MG63 (cell line): Measurements from ENCODE around the gene PLAAT3. TPM values are rescaled to one million over a fixed set of nuclear protein-coding genes. Genes with fewer than 3 reads are reported as not detected.
"Not testable (repeated sequence)": the region's sequence is repeated elsewhere in the genome, so short reads cannot be mapped to it uniquely, and the experiment has no call there.

Source experiments
- DNase-seq: peaks from one replicate; pipeline ENCODE4 v3.0.0-alpha.2; 2020
- H3K27me3 ChIP-seq: fragments of 250-450 bp; sonication (Bioruptor Pico); 2 replicates; pipeline ENCODE4 v1.5.1; 2020; ENCODE audit warnings: mild to moderate bottlenecking, moderate library complexity
- H3K36me3 ChIP-seq: fragments of 250-450 bp; sonication (Bioruptor Pico); 2 replicates; pipeline ENCODE4 v1.5.1; 2020; ENCODE audit warnings: mild to moderate bottlenecking, moderate library complexity
- H3K4me3 ChIP-seq: fragments of 250-450 bp; sonication (Bioruptor Pico); 2 replicates; pipeline ENCODE4 v1.5.1; 2020; ENCODE audit warnings: mild to moderate bottlenecking, moderate library complexity
- H3K9me3 ChIP-seq: fragments of 250-450 bp; sonication (Bioruptor Pico); 2 replicates; pipeline ENCODE4 v1.5.1; 2020; ENCODE audit warnings: mild to moderate bottlenecking, moderate library complexity
- total RNA-seq: library from RNA; depleted of rRNA; stranded (reverse); fragments of >200 nt; shearing (Covaris generic); gene quantifications from 2 replicates; pipeline ENCODE4 v1.2.3, GENCODE V29; 2014; ENCODE audit warnings: low replicate concordance; rRNA removed

The PLAAT3 gene
- 13.6 and 28.8 TPM in 2 replicates for total RNA-seq

- Histone ChIP-seq H3K4me3 (peak within 1 kb of the TSS; percentile 64), H3K9me3 (no peaks in the 10 kb centered on the region), H3K27me3 (no peaks in the 10 kb centered on the region), H3K36me3 (no peaks in the 10 kb centered on the region)
- peak; percentile 77 for DNase-seq
Measured at GRCh38 chr11:63614136-63614671, at the start of gene PLAAT3. TSS of gene PLAAT3 (minus strand) at chr11:63614433. CDS start at chr11:63614014, 419 bp downstream.

- peaks cover 30% of the 10 kb centered on the region for H3K36me3 ChIP-seq
- no peaks in the 10 kb centered on the region for H3K27me3 ChIP-seq
- H3K9me3 ChIP-seq, result no peaks in the 10 kb centered on the region
- DNase-seq, result peak; percentile 70
- H3K4me3 ChIP-seq, result no peak overlapping the region
Measured at GRCh38 chr11:63663809-63664208, 49.6 kb upstream of the PLAAT3 start.

- H3K4me3 ChIP-seq, result no peak overlapping the region
- peaks cover 46% of the 10 kb centered on the region for H3K36me3 ChIP-seq
- no peaks in the 10 kb centered on the region for H3K9me3 ChIP-seq
- no peak for DNase-seq
- no peaks in the 10 kb centered on the region for H3K27me3 ChIP-seq
Measured at GRCh38 chr11:63660972-63661371, 46.7 kb upstream of the PLAAT3 start.

- H3K36me3 ChIP-seq, result peaks cover 64% of the 10 kb centered on the region
Measured at GRCh38 chr11:63652671-63653070, 38.4 kb upstream of the PLAAT3 start.

GRCh38 chr11:63643205-63643604, 29.0 kb upstream of the PLAAT3 start:
- Histone ChIP-seq H3K36me3 (peaks cover 89% of the 10 kb centered on the region), H3K9me3 (no peaks in the 10 kb centered on the region), H3K4me3 (no peak overlapping the region), H3K27me3 (no peaks in the 10 kb centered on the region)
- no peak for DNase-seq

More at GRCh38 chr11:63652671-63653070, 38.4 kb upstream of the PLAAT3 start:
- H3K4me3 ChIP-seq, result no peak overlapping the region
- H3K27me3 ChIP-seq, result no peaks in the 10 kb centered on the region
- DNase-seq, result no peak
- no peaks in the 10 kb centered on the region for H3K9me3 ChIP-seq

GRCh38 chr11:63641727-63642126, 27.5 kb upstream of the PLAAT3 start:
- H3K36me3 ChIP-seq, result peaks cover 84% of the 10 kb centered on the region
- H3K9me3 ChIP-seq, result no peaks in the 10 kb centered on the region
- H3K4me3 ChIP-seq, result no peak overlapping the region
- no peak for DNase-seq
- H3K27me3 ChIP-seq, result no peaks in the 10 kb centered on the region

GRCh38 chr11:63639199-63639832, 25.1 kb upstream of the PLAAT3 start:
- Histone ChIP-seq H3K9me3 (no peaks in the 10 kb centered on the region), H3K4me3 (no peak overlapping the region), H3K27me3 (no peaks in the 10 kb centered on the region), H3K36me3 (peaks cover 82% of the 10 kb centered on the region)
- no peak for DNase-seq

GRCh38 chr11:63638436-63638835, 24.2 kb upstream of the PLAAT3 start:
- not testable (repeated sequence) for H3K4me3 ChIP-seq, H3K27me3 ChIP-seq, H3K9me3 ChIP-seq, DNase-seq
- peaks cover 77% of the 10 kb centered on the region for H3K36me3 ChIP-seq

GRCh38 chr11:63635762-63636465, 21.7 kb upstream of the PLAAT3 start:
- DNase-seq, result peak; percentile 25

GRCh38 chr11:63629426-63629825, 15.2 kb upstream of the PLAAT3 start:
- H3K4me3 ChIP-seq, result no peak overlapping the region
- no peaks in the 10 kb centered on the region for H3K9me3 ChIP-seq
- peaks cover 60% of the 10 kb centered on the region for H3K36me3 ChIP-seq
- DNase-seq, result no peak
- H3K27me3 ChIP-seq, result no peaks in the 10 kb centered on the region

More at GRCh38 chr11:63635762-63636465, 21.7 kb upstream of the PLAAT3 start:
- Histone ChIP-seq H3K9me3 (no peaks in the 10 kb centered on the region), H3K36me3 (peaks cover 73% of the 10 kb centered on the region), H3K4me3 (no peak overlapping the region), H3K27me3 (no peaks in the 10 kb centered on the region)

GRCh38 chr11:63623513-63624140, 9.4 kb upstream of the PLAAT3 start:
- H3K27me3 ChIP-seq, result no peaks in the 10 kb centered on the region
- H3K36me3 ChIP-seq, result peaks cover 16% of the 10 kb centered on the region
- no peaks in the 10 kb centered on the region for H3K9me3 ChIP-seq
- H3K4me3 ChIP-seq, result no peak overlapping the region
- DNase-seq, result no peak

GRCh38 chr11:63622323-63622722, 8.1 kb upstream of the PLAAT3 start:
- Histone ChIP-seq H3K36me3 (peaks cover 6% of the 10 kb centered on the region), H3K9me3 (no peaks in the 10 kb centered on the region), H3K27me3 (no peaks in the 10 kb centered on the region), H3K4me3 (no peak overlapping the region)
- DNase-seq, result no peak

- Histone ChIP-seq H3K9me3 (no peaks in the 10 kb centered on the region), H3K4me3 (no peak overlapping the region), H3K27me3 (no peaks in the 10 kb centered on the region), H3K36me3 (no peaks in the 10 kb centered on the region)
- no peak for DNase-seq
Measured at GRCh38 chr11:63621071-63621470, 6.8 kb upstream of the PLAAT3 start.

- DNase-seq, result no peak
- H3K27me3 ChIP-seq, result no peaks in the 10 kb centered on the region
- H3K9me3 ChIP-seq, result no peaks in the 10 kb centered on the region
- no peaks in the 10 kb centered on the region for H3K36me3 ChIP-seq
- no peak overlapping the region for H3K4me3 ChIP-seq
Measured at GRCh38 chr11:63619967-63620366, 5.7 kb upstream of the PLAAT3 start.

GRCh38 chr11:63617686-63618085, 3.5 kb upstream of the PLAAT3 start:
- not testable (repeated sequence) for DNase-seq, H3K9me3 ChIP-seq, H3K36me3 ChIP-seq, H3K4me3 ChIP-seq, H3K27me3 ChIP-seq

GRCh38 chr11:63616953-63617352, 2.7 kb upstream of the PLAAT3 start:
- Histone ChIP-seq H3K27me3 (no peaks in the 10 kb centered on the region), H3K4me3 (no peak overlapping the region), H3K9me3 (no peaks in the 10 kb centered on the region), H3K36me3 (no peaks in the 10 kb centered on the region)
- no peak for DNase-seq

GRCh38 chr11:63613517-63614135, 607 bp downstream of the PLAAT3 start:
- no peaks in the 10 kb centered on the region for H3K9me3 ChIP-seq
- no peaks in the 10 kb centered on the region for H3K27me3 ChIP-seq
- peak overlapping the region; percentile 64 for H3K4me3 ChIP-seq
- H3K36me3 ChIP-seq, result no peaks in the 10 kb centered on the region
- no peak for DNase-seq
